ENCODE data around the gene FAM76B.
"Not testable (repeated sequence)": the region's sequence is repeated elsewhere in the genome, so short reads cannot be mapped to it uniquely, and the experiment has no call there.

The FAM76B gene

DNA sequence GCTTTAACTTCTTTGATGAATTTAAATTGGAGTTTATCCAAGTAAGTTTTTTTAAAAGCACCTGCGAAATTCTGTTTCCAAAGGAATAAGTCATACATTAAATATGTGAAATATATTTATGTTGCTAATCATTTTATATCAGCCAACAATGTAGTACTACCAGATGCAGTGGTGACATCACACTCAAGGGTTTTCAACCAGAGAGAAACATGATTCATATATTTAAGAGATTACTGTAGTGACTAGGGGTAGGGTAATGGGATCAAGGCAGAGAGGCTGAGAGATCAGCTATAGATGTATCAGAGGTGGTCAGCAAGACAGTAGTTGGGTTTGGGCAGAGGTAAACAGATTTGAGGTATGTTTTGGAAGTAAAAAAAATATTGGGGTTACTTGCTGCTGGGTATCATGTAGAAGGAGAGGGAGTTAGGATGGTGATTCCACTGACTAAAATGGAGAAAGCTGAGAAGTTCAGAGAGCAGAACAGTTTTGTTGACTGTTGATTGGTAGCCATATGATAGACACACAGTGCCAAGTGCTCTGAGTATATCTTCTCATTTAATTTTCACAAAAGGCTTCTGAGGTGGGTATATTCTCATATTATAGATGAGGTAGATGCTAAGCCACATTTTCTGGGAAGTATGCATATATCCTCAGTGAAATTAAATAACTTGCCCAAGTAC, 40.1 kb upstream of the FAM76B start:
- TF ChIP-seq, protein P1, sequence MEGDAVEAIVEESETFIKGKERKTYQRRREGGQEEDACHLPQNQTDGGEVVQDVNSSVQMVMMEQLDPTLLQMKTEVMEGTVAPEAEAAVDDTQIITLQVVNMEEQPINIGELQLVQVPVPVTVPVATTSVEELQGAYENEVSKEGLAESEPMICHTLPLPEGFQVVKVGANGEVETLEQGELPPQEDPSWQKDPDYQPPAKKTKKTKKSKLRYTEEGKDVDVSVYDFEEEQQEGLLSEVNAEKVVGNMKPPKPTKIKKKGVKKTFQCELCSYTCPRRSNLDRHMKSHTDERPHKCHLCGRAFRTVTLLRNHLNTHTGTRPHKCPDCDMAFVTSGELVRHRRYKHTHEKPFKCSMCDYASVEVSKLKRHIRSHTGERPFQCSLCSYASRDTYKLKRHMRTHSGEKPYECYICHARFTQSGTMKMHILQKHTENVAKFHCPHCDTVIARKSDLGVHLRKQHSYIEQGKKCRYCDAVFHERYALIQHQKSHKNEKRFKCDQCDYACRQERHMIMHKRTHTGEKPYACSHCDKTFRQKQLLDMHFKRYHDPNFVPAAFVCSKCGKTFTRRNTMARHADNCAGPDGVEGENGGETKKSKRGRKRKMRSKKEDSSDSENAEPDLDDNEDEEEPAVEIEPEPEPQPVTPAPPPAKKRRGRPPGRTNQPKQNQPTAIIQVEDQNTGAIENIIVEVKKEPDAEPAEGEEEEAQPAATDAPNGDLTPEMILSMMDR (IDR thresholded peaks at IDR 0.05; ENCODE audit: low read depth, low read length): no peak
- peak in 1 of 2 donors; percentile 67 for DNase-seq (ENCODE audit: low read depth in 2 of 2)
- no peak overlapping the region for H3K4me3 ChIP-seq (replicated peaks in 1 of 2; ENCODE audit: low read depth in 2 of 2, low read length in 2 of 2)

DNA sequence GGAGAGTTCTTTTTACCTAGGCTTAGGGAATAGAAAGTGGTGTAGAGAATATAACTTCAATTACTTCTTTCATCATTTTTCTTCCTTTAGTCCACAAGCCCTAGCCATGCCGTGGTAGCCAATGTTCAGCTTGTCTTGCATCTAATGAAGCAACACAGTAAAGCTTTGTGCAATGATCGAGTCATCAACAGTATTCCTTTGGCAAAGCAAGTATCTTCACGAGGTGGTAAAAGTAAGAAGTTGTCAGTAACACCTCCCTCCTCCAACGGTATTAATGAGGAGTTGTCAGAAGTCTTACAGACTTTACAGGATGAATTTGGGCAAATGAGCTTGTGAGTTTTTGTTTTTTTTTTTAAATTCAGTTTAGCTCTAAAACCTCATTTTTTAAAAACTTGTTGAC, 38.1 kb upstream of the FAM76B start:
- peak; percentile 30 to 63 for DNase-seq (ENCODE audit: low read depth in 2 of 2)
- no peak overlapping the region for H3K4me3 ChIP-seq (replicated peaks in 1 of 2; ENCODE audit: low read depth in 2 of 2, low read length in 2 of 2)
- TF ChIP-seq, protein P1 (IDR thresholded peaks at IDR 0.05; ENCODE audit: low read depth, low read length): no peak

DNA sequence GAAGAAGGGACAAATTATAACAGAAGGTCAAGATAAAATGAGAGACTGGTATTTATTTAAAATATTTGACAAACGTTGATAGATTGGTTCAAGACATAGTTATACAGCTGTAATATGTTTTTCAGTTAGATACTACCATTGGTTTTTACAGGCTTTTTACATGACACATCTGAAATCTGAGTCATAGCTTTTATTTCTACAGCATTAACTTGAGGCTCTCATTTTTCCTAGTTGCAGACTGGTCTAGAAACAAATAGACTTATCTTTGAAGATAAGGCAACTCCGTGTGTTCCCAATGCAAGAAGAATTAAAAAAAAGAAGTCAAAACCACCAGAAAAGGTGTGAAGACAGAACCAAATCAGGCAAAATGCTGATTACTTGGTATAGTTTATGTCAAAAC, 32.1 kb upstream of the FAM76B start:
- peak; percentile 46 to 55 for DNase-seq (ENCODE audit: low read depth in 2 of 2)
- TF ChIP-seq, protein P1 (IDR thresholded peaks at IDR 0.05; ENCODE audit: low read depth, low read length): no peak
- H3K4me3 ChIP-seq (replicated peaks in 1 of 2; ENCODE audit: low read depth in 2 of 2, low read length in 2 of 2): no peak overlapping the region

DNA sequence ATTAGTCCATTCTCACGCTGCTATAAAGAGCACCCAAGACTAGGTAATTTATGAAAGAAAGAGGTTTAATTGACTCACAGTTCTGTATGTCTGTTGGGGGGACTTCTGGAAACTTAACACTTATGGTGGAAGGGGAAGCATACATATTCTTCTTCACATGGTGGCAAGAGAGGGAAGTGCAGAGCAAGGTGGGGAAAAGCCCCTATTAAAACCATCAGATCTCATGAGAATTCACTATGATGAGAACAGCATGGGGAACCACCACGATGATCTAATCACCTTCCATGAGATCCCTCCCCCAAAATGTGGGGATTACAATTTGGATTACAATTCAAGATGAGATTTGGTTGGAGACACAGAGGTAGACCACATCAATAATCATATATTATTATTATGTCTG, 26.5 kb upstream of the FAM76B start:
- no peak overlapping the region for H3K4me3 ChIP-seq (replicated peaks in 1 of 2; ENCODE audit: low read depth in 2 of 2, low read length in 2 of 2)
- DNase-seq (ENCODE audit: low read depth in 2 of 2): no peak

DNA sequence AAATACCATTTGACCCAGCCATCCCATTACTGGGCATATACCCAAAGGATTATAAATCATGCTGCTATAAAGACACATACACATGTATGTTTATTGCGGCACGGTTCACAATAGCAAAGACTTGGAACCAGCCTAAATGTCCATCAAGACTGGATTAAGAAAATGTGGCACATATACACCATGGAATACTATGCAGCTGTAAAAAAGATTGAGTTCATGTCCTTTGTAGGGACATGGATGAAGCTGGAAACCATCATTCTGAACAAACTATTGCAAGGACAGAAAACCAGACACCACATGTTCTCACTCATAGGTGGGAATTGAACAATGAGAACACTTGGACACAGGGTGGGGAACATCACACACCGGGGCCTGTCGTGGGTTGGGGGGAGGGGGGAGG, 21.5 kb upstream of the FAM76B start:
- H3K4me3 ChIP-seq (replicated peaks in 1 of 2; ENCODE audit: low read depth in 2 of 2, low read length in 2 of 2): not testable (repeated sequence)

More for the DNA sequence above, 26.5 kb upstream of the FAM76B start:
- TF ChIP-seq, protein P1 (IDR thresholded peaks at IDR 0.05; ENCODE audit: low read depth, low read length): no peak

DNA sequence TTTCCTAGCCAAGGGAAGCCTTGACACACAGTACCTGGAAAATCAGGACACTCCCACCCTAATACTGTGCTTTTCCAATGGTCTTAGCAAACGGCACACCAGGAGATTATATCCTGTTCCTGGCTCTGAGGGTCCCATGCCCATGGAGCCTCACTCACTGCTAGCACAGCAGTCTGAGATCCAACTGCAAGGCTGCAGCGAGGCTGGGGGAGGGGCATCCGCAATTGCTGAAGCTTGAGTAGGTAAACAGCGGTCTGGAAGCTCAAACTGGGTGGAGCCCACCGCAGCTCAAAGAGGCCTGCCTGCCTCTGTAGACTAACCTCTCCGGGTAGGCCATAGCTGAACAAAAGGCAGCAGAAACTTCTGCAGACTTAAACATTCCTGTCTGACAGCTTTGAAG, 16.9 kb upstream of the FAM76B start:
- H3K4me3 ChIP-seq (replicated peaks in 1 of 2; ENCODE audit: low read depth in 2 of 2, low read length in 2 of 2); DNase-seq (ENCODE audit: low read depth in 2 of 2): not testable (repeated sequence)

More for the DNA sequence above, 21.5 kb upstream of the FAM76B start:
- not testable (repeated sequence) for DNase-seq (ENCODE audit: low read depth in 2 of 2)

DNA sequence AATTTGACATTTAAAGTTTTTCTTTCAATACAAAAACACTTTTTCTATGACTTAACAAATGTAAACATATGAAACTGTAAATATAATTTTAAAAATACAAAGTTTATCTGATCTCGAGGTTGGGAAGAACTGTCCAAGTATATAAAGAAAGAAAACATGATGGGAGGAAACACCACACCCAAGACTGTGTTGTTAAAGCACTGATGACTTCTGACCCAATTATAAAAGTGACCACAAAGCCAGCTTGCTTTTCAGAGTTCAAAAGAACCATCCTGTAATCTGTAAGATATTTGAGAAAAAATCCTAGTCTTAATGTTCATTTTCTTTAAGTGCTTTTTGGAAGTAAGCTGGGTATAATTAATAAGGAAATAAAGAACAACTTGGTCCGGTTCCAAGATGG, 16.3 kb upstream of the FAM76B start:
- DNase-seq (ENCODE audit: low read depth in 2 of 2): no peak
- no peak overlapping the region for H3K4me3 ChIP-seq (replicated peaks in 1 of 2; ENCODE audit: low read depth in 2 of 2, low read length in 2 of 2)
- TF ChIP-seq, protein P1 (IDR thresholded peaks at IDR 0.05; ENCODE audit: low read depth, low read length): no peak

DNA sequence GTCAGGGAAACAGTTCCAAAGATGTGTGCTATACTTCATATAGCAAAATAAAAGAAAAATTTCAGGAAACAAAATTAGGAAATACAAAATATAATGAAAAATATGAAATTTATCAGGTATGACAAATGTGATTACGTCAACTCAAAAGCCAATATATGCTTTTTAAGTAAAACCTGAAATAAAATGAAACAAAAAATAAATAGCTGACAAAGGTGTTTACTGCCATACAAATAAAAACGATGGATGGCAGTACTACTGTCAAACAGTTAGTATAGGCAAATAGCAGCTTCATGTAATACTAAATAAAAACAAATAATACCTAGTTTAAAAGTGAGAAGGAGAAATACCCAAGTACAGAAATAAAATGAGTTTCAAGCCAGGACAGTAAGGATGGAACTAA, 14.4 kb upstream of the FAM76B start:
- no peak for DNase-seq (ENCODE audit: low read depth in 2 of 2)
- TF ChIP-seq, protein P1 (IDR thresholded peaks at IDR 0.05; ENCODE audit: low read depth, low read length): no peak
- no peak overlapping the region for H3K4me3 ChIP-seq (replicated peaks in 1 of 2; ENCODE audit: low read depth in 2 of 2, low read length in 2 of 2)
